ENCODE data around the gene HECTD4. TPM values are rescaled to one million over a fixed set of nuclear protein-coding genes. Genes with fewer than 3 reads are reported as not detected.

The HECTD4 gene
- total RNA-seq, 2 experiments from 2014 or later, result 34.5 to 62.4 TPM

- no peaks in the 10 kb centered on the region for H3K4me1 ChIP-seq (ENCODE audit: insufficient read depth, low read length, poor library complexity, severe bottlenecking)
- H3K36me3 ChIP-seq (ENCODE audit: insufficient read depth, low read length), result peaks cover 31% of the 10 kb centered on the region
- intact Hi-C loops (cut with micrococcal nuclease; ENCODE audit: unreplicated experiment), result no loop called here
- ChIA-PET POLR2A (no interaction called here), CTCF (ENCODE audit: unreplicated experiment) (no interaction called here)
- no peak overlapping the region for H2AFZ ChIP-seq (ENCODE audit: low read length)
- peak; percentile 50 for TF ChIP-seq CTCF (conservative IDR thresholded peaks at IDR 0.05; ENCODE audit: low read length)
- no peak for TF ChIP-seq EZH2phosphoT487 (IDR thresholded peaks at IDR 0.05; ENCODE audit: borderline replicate concordance, low read depth, low read length)
- no peaks in the 10 kb centered on the region for H4K20me1 ChIP-seq (ENCODE audit: insufficient read depth, low read length)
- BruUV-seq (replicated peaks), result no TSS peak
- no peaks in the 10 kb centered on the region for H3K9me2 ChIP-seq (ENCODE audit: insufficient read depth, low read length)
- H3K79me2 ChIP-seq (ENCODE audit: insufficient read depth, low read depth, low read length), result no peaks in the 10 kb centered on the region
- no peak overlapping the region for H3K27ac ChIP-seq (ENCODE audit: low read depth, low read length, poor library complexity, severe bottlenecking)
- DNase-seq (ENCODE audit: low spot score), result no peak
- no peak overlapping the region for H3K4me2 ChIP-seq (ENCODE audit: low read length)
- 0 out of 2 replicates have a peak, but pooled peaks cover 8% of the 10 kb centered on the region for H3K9me3 ChIP-seq (ENCODE audit: low read length)
- no peak overlapping the region for H3K4me3 ChIP-seq (ENCODE audit: low read depth, low read length, poor library complexity, severe bottlenecking)
Measured at GRCh38 chr12:112294793-112295192, 87.4 kb downstream of the HECTD4 start.

GRCh38 chr12:112288638-112289037, 93.6 kb downstream of the HECTD4 start:
- H2AFZ ChIP-seq (ENCODE audit: low read length), result no peak overlapping the region
- intact Hi-C loops (cut with micrococcal nuclease; ENCODE audit: unreplicated experiment), result no loop called here
- H3K9me2 ChIP-seq (ENCODE audit: insufficient read depth, low read length), result no peaks in the 10 kb centered on the region
- H3K36me3 ChIP-seq (ENCODE audit: insufficient read depth, low read length), result peaks cover 20% of the 10 kb centered on the region
- peaks cover 10% of the 10 kb centered on the region; the same call in 1 of the 2 replicates for H3K9me3 ChIP-seq (ENCODE audit: low read length)
- no peak overlapping the region for H3K4me2 ChIP-seq (ENCODE audit: low read length)
- H3K79me2 ChIP-seq (ENCODE audit: insufficient read depth, low read depth, low read length), result no peaks in the 10 kb centered on the region
- no TSS peak for BruUV-seq (replicated peaks)
- H3K4me1 ChIP-seq (ENCODE audit: insufficient read depth, low read length, poor library complexity, severe bottlenecking), result no peaks in the 10 kb centered on the region
- ChIA-PET POLR2A (interaction anchor here (2.2 kb wide), 1 partner anchor 12 kb away, joined by 5 read pairs; no protein-coding TSS in a partner anchor), CTCF (ENCODE audit: unreplicated experiment) (no interaction called here)
- H3K4me3 ChIP-seq (ENCODE audit: low read depth, low read length, poor library complexity, severe bottlenecking), result no peak overlapping the region
- no peak overlapping the region for H3K27ac ChIP-seq (ENCODE audit: low read depth, low read length, poor library complexity, severe bottlenecking)
- TF ChIP-seq CTCF (conservative IDR thresholded peaks at IDR 0.05; ENCODE audit: low read length) (no peak), EZH2phosphoT487 (IDR thresholded peaks at IDR 0.05; ENCODE audit: borderline replicate concordance, low read depth, low read length) (no peak)
- no peaks in the 10 kb centered on the region for H4K20me1 ChIP-seq (ENCODE audit: insufficient read depth, low read length)
- no peak for DNase-seq (ENCODE audit: low spot score)

GRCh38 chr12:112285600-112286401, 96.4 kb downstream of the HECTD4 start:
- ChIA-PET CTCF (ENCODE audit: unreplicated experiment) (no interaction called here), POLR2A (no interaction called here)
- Histone ChIP-seq H3K9me3 (ENCODE audit: low read length) (peaks cover 10% of the 10 kb centered on the region; the same call in 1 of the 2 replicates), H4K20me1 (ENCODE audit: insufficient read depth, low read length) (no peaks in the 10 kb centered on the region), H2AFZ (ENCODE audit: low read length) (no peak overlapping the region), H3K9me2 (ENCODE audit: insufficient read depth, low read length) (no peaks in the 10 kb centered on the region), H3K27ac (ENCODE audit: low read depth, low read length, poor library complexity, severe bottlenecking) (no peak overlapping the region), H3K4me3 (ENCODE audit: low read depth, low read length, poor library complexity, severe bottlenecking) (no peak overlapping the region), H3K79me2 (ENCODE audit: insufficient read depth, low read depth, low read length) (no peaks in the 10 kb centered on the region), H3K4me1 (ENCODE audit: insufficient read depth, low read length, poor library complexity, severe bottlenecking) (no peaks in the 10 kb centered on the region), H3K4me2 (ENCODE audit: low read length) (no peak overlapping the region), H3K36me3 (ENCODE audit: insufficient read depth, low read length) (peaks cover 14% of the 10 kb centered on the region)
- no peak for DNase-seq (ENCODE audit: low spot score)
- TF ChIP-seq CTCF (conservative IDR thresholded peaks at IDR 0.05; ENCODE audit: low read length) (no peak), EZH2phosphoT487 (IDR thresholded peaks at IDR 0.05; ENCODE audit: borderline replicate concordance, low read depth, low read length) (no peak)
- no TSS peak for BruUV-seq (replicated peaks)
- intact Hi-C loops (cut with micrococcal nuclease; ENCODE audit: unreplicated experiment), result no loop called here
